ENCODE data around the gene ASTN1. TPM values are rescaled to one million over a fixed set of nuclear protein-coding genes. Genes with fewer than 3 reads are reported as not detected.

Gene ASTN1
- total and polyA plus RNA-seq, 2 experiments from 2014 or later = 9.3 to 34.2 TPM

- H3K27ac ChIP-seq = no peak overlapping the region
- no peaks in the 10 kb centered on the region for H3K36me3 ChIP-seq
- TF ChIP-seq, protein P1, sequence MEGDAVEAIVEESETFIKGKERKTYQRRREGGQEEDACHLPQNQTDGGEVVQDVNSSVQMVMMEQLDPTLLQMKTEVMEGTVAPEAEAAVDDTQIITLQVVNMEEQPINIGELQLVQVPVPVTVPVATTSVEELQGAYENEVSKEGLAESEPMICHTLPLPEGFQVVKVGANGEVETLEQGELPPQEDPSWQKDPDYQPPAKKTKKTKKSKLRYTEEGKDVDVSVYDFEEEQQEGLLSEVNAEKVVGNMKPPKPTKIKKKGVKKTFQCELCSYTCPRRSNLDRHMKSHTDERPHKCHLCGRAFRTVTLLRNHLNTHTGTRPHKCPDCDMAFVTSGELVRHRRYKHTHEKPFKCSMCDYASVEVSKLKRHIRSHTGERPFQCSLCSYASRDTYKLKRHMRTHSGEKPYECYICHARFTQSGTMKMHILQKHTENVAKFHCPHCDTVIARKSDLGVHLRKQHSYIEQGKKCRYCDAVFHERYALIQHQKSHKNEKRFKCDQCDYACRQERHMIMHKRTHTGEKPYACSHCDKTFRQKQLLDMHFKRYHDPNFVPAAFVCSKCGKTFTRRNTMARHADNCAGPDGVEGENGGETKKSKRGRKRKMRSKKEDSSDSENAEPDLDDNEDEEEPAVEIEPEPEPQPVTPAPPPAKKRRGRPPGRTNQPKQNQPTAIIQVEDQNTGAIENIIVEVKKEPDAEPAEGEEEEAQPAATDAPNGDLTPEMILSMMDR (IDR thresholded peaks at IDR 0.05; ENCODE audit: low read depth, low read length) = no peak
- H3K4me1 ChIP-seq (ENCODE audit: low read depth) = no peaks in the 10 kb centered on the region
- H3K4me3 ChIP-seq = no peak overlapping the region
- no peaks in the 10 kb centered on the region for H3K9me3 ChIP-seq (ENCODE audit: low read depth)
- H3K27me3 ChIP-seq = no peaks in the 10 kb centered on the region
- no peak for DNase-seq (ENCODE audit: low read depth in 1 of 2, low spot score in 1 of 2)
These were observed 278.8 kb downstream of the ASTN1 start for GRCh38 chr1:176885751-176886150.

- H3K27me3 ChIP-seq = no peaks in the 10 kb centered on the region
- DNase-seq (ENCODE audit: low read depth in 1 of 2, low spot score in 1 of 2) = no peak
- H3K27ac ChIP-seq = no peak overlapping the region
These were observed 279.2 kb downstream of the ASTN1 start for GRCh38 chr1:176885341-176885740.

GRCh38 chr1:176884911-176885310 lies 279.6 kb downstream of the ASTN1 start:
- no peaks in the 10 kb centered on the region for H3K9me3 ChIP-seq (ENCODE audit: low read depth)
- TF ChIP-seq, protein P1 (IDR thresholded peaks at IDR 0.05; ENCODE audit: low read depth, low read length) = no peak
- no peak overlapping the region for H3K27ac ChIP-seq
- no peaks in the 10 kb centered on the region for H3K4me1 ChIP-seq (ENCODE audit: low read depth)
- no peak overlapping the region for H3K4me3 ChIP-seq
- H3K36me3 ChIP-seq = no peaks in the 10 kb centered on the region
- H3K27me3 ChIP-seq = no peaks in the 10 kb centered on the region
- no peak for DNase-seq (ENCODE audit: low read depth in 1 of 2, low spot score in 1 of 2)

More at GRCh38 chr1:176885341-176885740, 279.2 kb downstream of the ASTN1 start:
- H3K9me3 ChIP-seq (ENCODE audit: low read depth) = no peaks in the 10 kb centered on the region
- TF ChIP-seq, protein P1 (IDR thresholded peaks at IDR 0.05; ENCODE audit: low read depth, low read length) = no peak
- H3K36me3 ChIP-seq = no peaks in the 10 kb centered on the region
- H3K4me3 ChIP-seq = no peak overlapping the region
- no peaks in the 10 kb centered on the region for H3K4me1 ChIP-seq (ENCODE audit: low read depth)

GRCh38 chr1:176884286-176884685 lies 280.2 kb downstream of the ASTN1 start:
- Histone ChIP-seq H3K4me1 (ENCODE audit: low read depth) (no peaks in the 10 kb centered on the region), H3K27ac (no peak overlapping the region), H3K36me3 (no peaks in the 10 kb centered on the region), H3K27me3 (no peaks in the 10 kb centered on the region), H3K9me3 (ENCODE audit: low read depth) (no peaks in the 10 kb centered on the region), H3K4me3 (no peak overlapping the region)
- TF ChIP-seq, protein P1 (IDR thresholded peaks at IDR 0.05; ENCODE audit: low read depth, low read length) = no peak
- no peak for DNase-seq (ENCODE audit: low read depth in 1 of 2, low spot score in 1 of 2)

GRCh38 chr1:176880955-176881595 lies 283.4 kb downstream of the ASTN1 start:
- Histone ChIP-seq H3K27me3 (no peaks in the 10 kb centered on the region), H3K27ac (no peak overlapping the region)
- TF ChIP-seq, protein P1 (IDR thresholded peaks at IDR 0.05; ENCODE audit: low read depth, low read length) = peak; percentile 85

More at GRCh38 chr1:176880955-176881595, 283.4 kb downstream of the ASTN1 start:
- no peaks in the 10 kb centered on the region for H3K4me1 ChIP-seq (ENCODE audit: low read depth)
- H3K9me3 ChIP-seq (ENCODE audit: low read depth) = no peaks in the 10 kb centered on the region
- DNase-seq (ENCODE audit: low read depth in 1 of 2, low spot score in 1 of 2) = peak; percentile 82 to 93
- no peak overlapping the region for H3K4me3 ChIP-seq
- H3K36me3 ChIP-seq = no peaks in the 10 kb centered on the region

Measured in cardiac muscle cell (in vitro differentiated cells and primary cell).